ENCODE measurements around the gene CD109.
"Not testable (repeated sequence)": the region's sequence is repeated elsewhere in the genome, so short reads cannot be mapped to it uniquely, and the experiment has no call there.

The CD109 gene

GRCh38 chr6:73679009-73679408, 17.0 kb upstream of the CD109 start:
- H3K36me3 ChIP-seq = no peaks in the 10 kb centered on the region
- H3K4me3 ChIP-seq (ENCODE audit: low read depth in 1 of 2, low read length in 1 of 2) = no peak overlapping the region
- no peak for TF ChIP-seq CTCF (IDR thresholded peaks at IDR 0.05)
- no peak overlapping the region for H3K27ac ChIP-seq
- H3K27me3 ChIP-seq = no peaks in the 10 kb centered on the region
- no peaks in the 10 kb centered on the region for H3K4me1 ChIP-seq (ENCODE audit: control insufficient read depth in 1 of 2, insufficient read depth in 1 of 2, low read depth in 1 of 2, low read length in 1 of 2)
- no peaks in the 10 kb centered on the region for H3K9me3 ChIP-seq

- not testable (repeated sequence) for H3K4me3 ChIP-seq (ENCODE audit: low read depth in 1 of 2, low read length in 1 of 2); H3K27ac ChIP-seq; H3K4me1 ChIP-seq (ENCODE audit: control insufficient read depth in 1 of 2, insufficient read depth in 1 of 2, low read depth in 1 of 2, low read length in 1 of 2); H3K27me3 ChIP-seq; H3K9me3 ChIP-seq; H3K36me3 ChIP-seq
Measured at GRCh38 chr6:73679846-73680245, 16.2 kb upstream of the CD109 start.

GRCh38 chr6:73680289-73680918, 15.6 kb upstream of the CD109 start:
- Histone ChIP-seq H3K9me3 (no peaks in the 10 kb centered on the region), H3K27ac (no peak overlapping the region), H3K4me1 (ENCODE audit: control insufficient read depth in 1 of 2, insufficient read depth in 1 of 2, low read depth in 1 of 2, low read length in 1 of 2) (no peaks in the 10 kb centered on the region), H3K36me3 (no peaks in the 10 kb centered on the region), H3K4me3 (ENCODE audit: low read depth in 1 of 2, low read length in 1 of 2) (no peak overlapping the region), H3K27me3 (no peaks in the 10 kb centered on the region)
- no peak for TF ChIP-seq CTCF (IDR thresholded peaks at IDR 0.05)

- H3K27me3 ChIP-seq; H3K36me3 ChIP-seq; H3K27ac ChIP-seq; H3K4me3 ChIP-seq (ENCODE audit: low read depth in 1 of 2, low read length in 1 of 2); H3K9me3 ChIP-seq; H3K4me1 ChIP-seq (ENCODE audit: control insufficient read depth in 1 of 2, insufficient read depth in 1 of 2, low read depth in 1 of 2, low read length in 1 of 2): not testable (repeated sequence)
Measured at GRCh38 chr6:73683574-73683973, 12.4 kb upstream of the CD109 start.

GRCh38 chr6:73688351-73688750, 7.7 kb upstream of the CD109 start:
- Histone ChIP-seq H3K9me3 (no peaks in the 10 kb centered on the region), H3K27me3 (no peaks in the 10 kb centered on the region), H3K4me3 (ENCODE audit: low read depth in 1 of 2, low read length in 1 of 2) (no peak overlapping the region), H3K36me3 (no peaks in the 10 kb centered on the region), H3K27ac (no peak overlapping the region), H3K4me1 (ENCODE audit: control insufficient read depth in 1 of 2, insufficient read depth in 1 of 2, low read depth in 1 of 2, low read length in 1 of 2) (peaks cover 10 to 15% of the 10 kb centered on the region in 2 experiments)
- TF ChIP-seq CTCF (IDR thresholded peaks at IDR 0.05) = no peak

- no peak overlapping the region for H3K4me3 ChIP-seq (ENCODE audit: low read depth in 1 of 2, low read length in 1 of 2)
- no peak for TF ChIP-seq CTCF (IDR thresholded peaks at IDR 0.05)
- H3K27me3 ChIP-seq = peaks cover 11% of the 10 kb centered on the region
- H3K9me3 ChIP-seq = no peaks in the 10 kb centered on the region
- H3K4me1 ChIP-seq (ENCODE audit: control insufficient read depth in 1 of 2, insufficient read depth in 1 of 2, low read depth in 1 of 2, low read length in 1 of 2) = peaks cover 10 to 15% of the 10 kb centered on the region in 2 experiments
- no peaks in the 10 kb centered on the region for H3K36me3 ChIP-seq
- no peak overlapping the region for H3K27ac ChIP-seq
Measured at GRCh38 chr6:73690056-73690455, 5.9 kb upstream of the CD109 start.

- Histone ChIP-seq H3K27me3 (peaks cover 25% of the 10 kb centered on the region), H3K9me3 (no peaks in the 10 kb centered on the region), H3K4me3 (ENCODE audit: low read depth in 1 of 2, low read length in 1 of 2) (no peak overlapping the region), H3K4me1 (ENCODE audit: control insufficient read depth in 1 of 2, insufficient read depth in 1 of 2, low read depth in 1 of 2, low read length in 1 of 2) (peaks cover 22 to 28% of the 10 kb centered on the region in 2 experiments), H3K36me3 (no peaks in the 10 kb centered on the region), H3K27ac (no peak overlapping the region)
- no peak for TF ChIP-seq CTCF (IDR thresholded peaks at IDR 0.05)
Measured at GRCh38 chr6:73691512-73691911, 4.5 kb upstream of the CD109 start.
